ENCODE data around the gene TAP1.
A peak's percentile ranks its signal among the peaks of the same experiment; 100 is the strongest.

The TAP1 gene

GRCh38 chr6:32799168-32799567 is 54.3 kb downstream of the TAP1 start:
- no peak for DNase-seq

- DNase-seq: peak; percentile 31
Observed at GRCh38 chr6:32796848-32797776, 56.4 kb downstream of the TAP1 start.
